Upper lobe of right lung (tissue), 1 donor: ENCODE results near the gene GTPBP10. TPM values are rescaled to one million over a fixed set of nuclear protein-coding genes. Genes with fewer than 3 reads are reported as not detected.

Experiments
- ATAC-seq: fragments of 200-7000 bp; cut with Tn5 transposase; one replicate; pipeline ENCODE4 v1.9.1; 2020; ENCODE audit warnings: mild to moderate bottlenecking, moderate library complexity
- DNase-seq: peaks from one replicate; pipeline ENCODE4 v3.0.0-alpha.2; 2020
- H3K27ac ChIP-seq: fragments of 200-600 bp; one replicate; pipeline ENCODE4 v1.8.0; 2022
- H3K27me3 ChIP-seq: fragments of 200-600 bp; one replicate; pipeline ENCODE4 v1.8.0; 2022; ENCODE audit warnings: mild to moderate bottlenecking
- H3K36me3 ChIP-seq: fragments of 200-600 bp; one replicate; pipeline ENCODE4 v1.8.0; 2022
- H3K4me1 ChIP-seq: fragments of 200-600 bp; one replicate; pipeline ENCODE4 v1.8.0; 2022
- H3K4me3 ChIP-seq: fragments of 200-600 bp; one replicate; pipeline ENCODE4 v1.8.0; 2022; ENCODE audit warnings: mild to moderate bottlenecking
- H3K9me3 ChIP-seq: fragments of 200-600 bp; one replicate; pipeline ENCODE4 v1.8.0; 2022
- intact Hi-C: fragments of 100-400 bp; cut with DNase I; formaldehyde crosslinking; loops from one replicate; pipeline ENCODE4 v1.11.0; 2022
- total RNA-seq: library from RNA; stranded (reverse); fragmentation: NEBNext Ultra II Directional; extraction: Animal tissue kit (Norgen Biotek cat#: 25700); gene quantifications from one replicate; pipeline ENCODE4 v1.2.1, GENCODE V29; 2021
- TF ChIP-seq, protein P1 (sequence below): fragments of 200-600 bp; IDR thresholded peaks from one replicate; pipeline ENCODE4 v1.8.0; 2022; ENCODE audit warnings: antibody characterized with exemption
- donor health status: DM: no; HTN: yes; CAD: no; lungs with severe emphysema.

The GTPBP10 gene
- total RNA-seq, 1 donor from 2014 or later = 19.9 TPM

GRCh38 chr7:90409667-90410066 lies 63.2 kb downstream of the GTPBP10 start:
- intact Hi-C loops = no loop called here
- TF ChIP-seq, protein P1, sequence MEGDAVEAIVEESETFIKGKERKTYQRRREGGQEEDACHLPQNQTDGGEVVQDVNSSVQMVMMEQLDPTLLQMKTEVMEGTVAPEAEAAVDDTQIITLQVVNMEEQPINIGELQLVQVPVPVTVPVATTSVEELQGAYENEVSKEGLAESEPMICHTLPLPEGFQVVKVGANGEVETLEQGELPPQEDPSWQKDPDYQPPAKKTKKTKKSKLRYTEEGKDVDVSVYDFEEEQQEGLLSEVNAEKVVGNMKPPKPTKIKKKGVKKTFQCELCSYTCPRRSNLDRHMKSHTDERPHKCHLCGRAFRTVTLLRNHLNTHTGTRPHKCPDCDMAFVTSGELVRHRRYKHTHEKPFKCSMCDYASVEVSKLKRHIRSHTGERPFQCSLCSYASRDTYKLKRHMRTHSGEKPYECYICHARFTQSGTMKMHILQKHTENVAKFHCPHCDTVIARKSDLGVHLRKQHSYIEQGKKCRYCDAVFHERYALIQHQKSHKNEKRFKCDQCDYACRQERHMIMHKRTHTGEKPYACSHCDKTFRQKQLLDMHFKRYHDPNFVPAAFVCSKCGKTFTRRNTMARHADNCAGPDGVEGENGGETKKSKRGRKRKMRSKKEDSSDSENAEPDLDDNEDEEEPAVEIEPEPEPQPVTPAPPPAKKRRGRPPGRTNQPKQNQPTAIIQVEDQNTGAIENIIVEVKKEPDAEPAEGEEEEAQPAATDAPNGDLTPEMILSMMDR = no peak
- H3K4me3 ChIP-seq = no peak overlapping the region
- H3K27me3 ChIP-seq = no peaks in the 10 kb centered on the region
- peaks cover 17% of the 10 kb centered on the region for H3K4me1 ChIP-seq
- peaks cover 47% of the 10 kb centered on the region for H3K36me3 ChIP-seq
- H3K27ac ChIP-seq = no peak overlapping the region
- no peak for ATAC-seq
- H3K9me3 ChIP-seq = no peaks in the 10 kb centered on the region
- no peak for DNase-seq

DNA sequence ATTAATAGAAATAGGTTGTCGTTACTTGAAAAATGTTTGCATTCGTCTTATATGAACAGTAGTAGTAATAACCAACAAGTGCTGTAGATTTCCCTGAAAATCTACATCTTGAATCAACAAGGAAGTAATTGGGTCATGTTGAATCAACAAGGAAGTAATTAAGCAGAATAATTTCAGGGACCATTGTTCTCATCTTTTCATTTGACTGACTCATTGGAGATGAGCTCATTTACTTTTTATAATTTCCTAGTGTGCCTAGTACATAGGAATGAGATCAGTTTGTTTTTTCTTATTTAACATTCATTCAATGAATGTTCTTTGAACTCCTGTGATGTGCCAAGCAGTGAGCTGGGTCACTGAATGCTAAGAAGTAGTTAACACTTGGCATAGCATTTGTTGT lies 65.0 kb downstream of the GTPBP10 start:
- intact Hi-C loops = no loop called here
- DNase-seq (no peak), ATAC-seq (no peak)
- H3K9me3 ChIP-seq = no peaks in the 10 kb centered on the region
- no peak overlapping the region for H3K4me3 ChIP-seq
- H3K36me3 ChIP-seq = peaks cover 35% of the 10 kb centered on the region
- H3K27ac ChIP-seq = no peak overlapping the region
- TF ChIP-seq, protein P1 = no peak
- peaks cover 10% of the 10 kb centered on the region for H3K4me1 ChIP-seq
- no peaks in the 10 kb centered on the region for H3K27me3 ChIP-seq

DNA sequence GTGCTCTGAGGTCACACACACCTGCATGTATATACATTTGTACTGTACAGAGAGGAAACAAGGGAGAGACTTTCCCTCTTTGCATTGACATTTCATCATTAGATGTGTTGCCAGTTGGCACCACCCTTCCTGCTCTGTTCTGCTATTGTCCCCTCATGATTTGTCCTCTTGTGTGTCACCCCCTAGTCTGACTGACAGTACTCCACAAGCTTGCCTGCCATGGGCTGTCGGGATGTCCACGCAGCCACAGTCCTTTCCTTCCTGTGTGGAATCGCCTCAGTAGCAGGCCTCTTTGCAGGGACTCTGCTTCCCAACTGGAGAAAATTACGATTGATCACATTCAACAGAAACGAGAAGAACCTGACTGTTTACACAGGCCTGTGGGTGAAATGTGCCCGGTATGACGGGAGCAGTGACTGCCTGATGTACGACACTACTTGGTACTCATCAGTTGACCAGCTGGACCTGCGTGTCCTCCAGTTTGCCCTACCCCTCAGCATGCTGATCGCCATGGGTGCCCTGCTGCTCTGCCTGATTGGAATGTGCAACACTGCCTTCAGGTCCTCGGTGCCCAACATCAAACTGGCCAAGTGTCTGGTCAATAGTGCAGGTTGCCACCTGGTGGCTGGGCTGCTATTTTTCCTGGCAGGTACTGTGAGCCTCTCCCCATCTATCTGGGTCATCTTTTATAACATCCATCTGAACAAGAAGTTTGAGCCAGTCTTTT lies 66.1 kb downstream of the GTPBP10 start:
- H3K4me1 ChIP-seq = peaks cover 10% of the 10 kb centered on the region
- DNase-seq (peak; percentile 61), ATAC-seq (peak; percentile 69)
- TF ChIP-seq, protein P1 = peak; percentile 23
- intact Hi-C loops = no loop called here
- H3K4me3 ChIP-seq = no peak overlapping the region
- peaks cover 28% of the 10 kb centered on the region for H3K36me3 ChIP-seq
- H3K9me3 ChIP-seq = no peaks in the 10 kb centered on the region
- H3K27me3 ChIP-seq = no peaks in the 10 kb centered on the region
- no peak overlapping the region for H3K27ac ChIP-seq

GRCh38 chr7:90413185-90413528 lies 66.6 kb downstream of the GTPBP10 start:
- TF ChIP-seq, protein P1 = no peak
- no peak overlapping the region for H3K4me3 ChIP-seq
- H3K9me3 ChIP-seq = no peaks in the 10 kb centered on the region
- no peak for DNase-seq
- ATAC-seq = no peak
- peaks cover 10% of the 10 kb centered on the region for H3K4me1 ChIP-seq
- H3K27ac ChIP-seq = no peak overlapping the region
- H3K27me3 ChIP-seq = no peaks in the 10 kb centered on the region
- H3K36me3 ChIP-seq = peaks cover 28% of the 10 kb centered on the region
- intact Hi-C loops = no loop called here

GRCh38 chr7:90421651-90422050 lies 75.1 kb downstream of the GTPBP10 start:
- no peaks in the 10 kb centered on the region for H3K9me3 ChIP-seq
- intact Hi-C loops = no loop called here
- H3K4me3 ChIP-seq = no peak overlapping the region
- H3K36me3 ChIP-seq = no peaks in the 10 kb centered on the region
- DNase-seq (no peak), ATAC-seq (no peak)
- H3K4me1 ChIP-seq = no peaks in the 10 kb centered on the region
- H3K27ac ChIP-seq = no peak overlapping the region
- no peaks in the 10 kb centered on the region for H3K27me3 ChIP-seq
- TF ChIP-seq, protein P1 = no peak

- Histone ChIP-seq H3K9me3 (no peaks in the 10 kb centered on the region), H3K27me3 (no peaks in the 10 kb centered on the region), H3K4me1 (no peaks in the 10 kb centered on the region), H3K27ac (no peak overlapping the region), H3K36me3 (no peaks in the 10 kb centered on the region), H3K4me3 (no peak overlapping the region)
- intact Hi-C loops = no loop called here
- TF ChIP-seq, protein P1 = no peak
- no peak for DNase-seq
- no peak for ATAC-seq
Measured at GRCh38 chr7:90424720-90425119, 78.2 kb downstream of the GTPBP10 start.
